GM23338 (cell line): Measurements from ENCODE around the gene CNKSR1. TPM values are rescaled to one million over a fixed set of nuclear protein-coding genes. Genes with fewer than 3 reads are reported as not detected.

Experiments used
- ATAC-seq: fragments of 200-7000 bp; cut with Tn5 transposase; 3 replicates; pipeline ENCODE4 v1.9.1; 2020
- DNase-seq: peaks from one replicate; pipeline ENCODE4 v3.0.0-alpha.2; 2015; ENCODE audit warnings: low spot score
- H2AFZ ChIP-seq: fragments of 200-600 bp; sonication (generic); 2 replicates; pipeline ENCODE4 v1.8.0; 2016; ENCODE audit warnings: antibody characterized with exemption, mild to moderate bottlenecking, moderate library complexity
- H3F3A ChIP-seq: fragments of 200-600 bp; sonication (generic); replicated peaks from 2 replicates; pipeline ENCODE4 v1.8.0; 2017; ENCODE audit warnings: antibody characterized with exemption, mixed run types, low read depth
- H3K27ac ChIP-seq: fragments of 200-600 bp; sonication (generic); 2 replicates; pipeline ENCODE4 v1.6.1; 2016; ENCODE audit warnings: low read depth
- H3K27me3 ChIP-seq: fragments of 200-600 bp; sonication (generic); 2 replicates; pipeline ENCODE4 v1.8.0; 2016; ENCODE audit warnings: mild to moderate bottlenecking, mixed run types, moderate library complexity; ENCODE audit not compliant: insufficient read depth
- H3K36me3 ChIP-seq: fragments of 200-600 bp; sonication (generic); 2 replicates; pipeline ENCODE4 v1.8.0; 2016; ENCODE audit warnings: mild to moderate bottlenecking; ENCODE audit not compliant: insufficient read depth
- H3K4me1 ChIP-seq: fragments of 200-600 bp; sonication (generic); 2 replicates; pipeline ENCODE4 v1.8.0; 2016; ENCODE audit warnings: mild to moderate bottlenecking, moderate library complexity; ENCODE audit not compliant: insufficient read depth
- H3K4me2 ChIP-seq: fragments of 200-600 bp; sonication (generic); 2 replicates; pipeline ENCODE4 v1.7.1; 2017; ENCODE audit warnings: mixed run types
- H3K4me3 ChIP-seq: fragments of 200-600 bp; sonication (generic); 2 replicates; pipeline ENCODE4 v1.6.1; 2016; ENCODE audit warnings: mixed run types
- H3K79me2 ChIP-seq: fragments of 200-600 bp; sonication (generic); replicated peaks from 2 replicates; pipeline ENCODE4 v1.8.0; 2017; ENCODE audit warnings: mild to moderate bottlenecking; ENCODE audit not compliant: insufficient read depth
- H3K9me2 ChIP-seq: fragments of 200-600 bp; sonication (generic); 2 replicates; pipeline ENCODE4 v1.8.0; 2017; ENCODE audit not compliant: insufficient read depth
- H4K20me1 ChIP-seq: fragments of 200-600 bp; sonication (generic); replicated peaks from 2 replicates; pipeline ENCODE4 v1.8.0; 2017; ENCODE audit warnings: mild to moderate bottlenecking; ENCODE audit not compliant: insufficient read depth
- H3K27ac Mint-ChIP-seq: 2 replicates; pipeline ENCODE4 v1.8.0; 2020; ENCODE audit warnings: inconsistent platforms, mild to moderate bottlenecking, moderate library complexity, mixed read lengths
- H3K27me3 Mint-ChIP-seq: 3 replicates; pipeline ENCODE4 v1.8.0; 2022; ENCODE audit warnings: low read depth, mild to moderate bottlenecking, moderate library complexity, mixed read lengths, inconsistent platforms; ENCODE audit not compliant: insufficient read depth, poor library complexity
- H3K36me3 Mint-ChIP-seq: 3 replicates; pipeline ENCODE4 v1.8.0; 2021; ENCODE audit warnings: low read depth, mild to moderate bottlenecking, inconsistent platforms, moderate library complexity, mixed read lengths
- H3K4me1 Mint-ChIP-seq: 3 replicates; pipeline ENCODE4 v1.8.0; 2020; ENCODE audit warnings: mild to moderate bottlenecking, inconsistent platforms, mixed read lengths
- H3K4me3 Mint-ChIP-seq: 3 replicates; pipeline ENCODE4 v1.8.0; 2021; ENCODE audit warnings: moderate library complexity, mild to moderate bottlenecking, inconsistent platforms, mixed read lengths
- H3K9me3 Mint-ChIP-seq: 3 replicates; pipeline ENCODE4 v1.8.0; 2020; ENCODE audit warnings: moderate library complexity, mild to moderate bottlenecking, inconsistent platforms, mixed read lengths
- CREB1 ChIP-seq: fragments of 250-450 bp; sonication (Bioruptor Pico); IDR thresholded peaks from 2 replicates; pipeline ENCODE4 v1.5.0; 2020; ENCODE audit warnings: low read depth, mild to moderate bottlenecking, moderate library complexity
- CTCF ChIP-seq, 2 experiments: fragments of 200-600 bp in 1 of 2; sonication (generic) in 1 of 2; conservative IDR thresholded peaks; 2 replicates each; pipeline versions ENCODE4 v1.5.1 to v1.6.1; 2016 to 2017; ENCODE audit warnings: antibody characterized with exemption in 2 of 2, low read depth in 2 of 2, mild to moderate bottlenecking in 2 of 2, moderate library complexity in 1 of 2
- EZH2 ChIP-seq: fragments of 200-600 bp; sonication (generic); IDR thresholded peaks from one replicate; pipeline ENCODE4 v1.8.0; 2017; ENCODE audit warnings: antibody characterized with exemption, mild to moderate bottlenecking, low read depth; ENCODE audit not compliant: unreplicated experiment
- NANOG ChIP-seq: IDR thresholded peaks from 2 replicates; pipeline ENCODE4 v1.6.1; 2016; ENCODE audit warnings: antibody characterized with exemption, borderline replicate concordance
- POLR2AphosphoS5 ChIP-seq: IDR thresholded peaks from 2 replicates; pipeline ENCODE4 v1.6.1; 2016; ENCODE audit warnings: antibody characterized with exemption, low read depth
- REST ChIP-seq: IDR thresholded peaks from one replicate; pipeline ENCODE4 v1.6.1; 2018; ENCODE audit warnings: antibody characterized with exemption; ENCODE audit not compliant: unreplicated experiment
- STAT1 ChIP-seq: IDR thresholded peaks from one replicate; pipeline ENCODE4 v1.6.1; 2016; ENCODE audit warnings: antibody characterized with exemption; ENCODE audit not compliant: unreplicated experiment
- ZNF114 ChIP-seq: fragments of 250-450 bp; sonication (Bioruptor Pico); IDR thresholded peaks from 2 replicates; pipeline ENCODE4 v1.5.0; 2020; ENCODE audit warnings: mild to moderate bottlenecking, moderate library complexity
- ZNF331 ChIP-seq: fragments of 250-450 bp; sonication (Bioruptor Pico); IDR thresholded peaks from 2 replicates; pipeline ENCODE4 v1.5.0; 2020; ENCODE audit warnings: low read depth, mild to moderate bottlenecking, moderate library complexity
- polyA plus RNA-seq: library from polyadenylated mRNA; unstranded; fragments of >200 nt; fragmentation: Nextera tagmentation; extraction: Ambion mirVana; gene quantifications from 2 replicates; pipeline ENCODE4 v1.2.1, GENCODE V29; 2016
- total RNA-seq: library from RNA; depleted of rRNA; stranded (reverse); fragments of >200 nt; shearing (Covaris generic); gene quantifications from 2 replicates; pipeline ENCODE4 v1.2.3, GENCODE V29; 2014

The CNKSR1 gene
- total and polyA plus RNA-seq, 2 experiments from 2014 or later = 9.7 to 12.5 TPM

DNA sequence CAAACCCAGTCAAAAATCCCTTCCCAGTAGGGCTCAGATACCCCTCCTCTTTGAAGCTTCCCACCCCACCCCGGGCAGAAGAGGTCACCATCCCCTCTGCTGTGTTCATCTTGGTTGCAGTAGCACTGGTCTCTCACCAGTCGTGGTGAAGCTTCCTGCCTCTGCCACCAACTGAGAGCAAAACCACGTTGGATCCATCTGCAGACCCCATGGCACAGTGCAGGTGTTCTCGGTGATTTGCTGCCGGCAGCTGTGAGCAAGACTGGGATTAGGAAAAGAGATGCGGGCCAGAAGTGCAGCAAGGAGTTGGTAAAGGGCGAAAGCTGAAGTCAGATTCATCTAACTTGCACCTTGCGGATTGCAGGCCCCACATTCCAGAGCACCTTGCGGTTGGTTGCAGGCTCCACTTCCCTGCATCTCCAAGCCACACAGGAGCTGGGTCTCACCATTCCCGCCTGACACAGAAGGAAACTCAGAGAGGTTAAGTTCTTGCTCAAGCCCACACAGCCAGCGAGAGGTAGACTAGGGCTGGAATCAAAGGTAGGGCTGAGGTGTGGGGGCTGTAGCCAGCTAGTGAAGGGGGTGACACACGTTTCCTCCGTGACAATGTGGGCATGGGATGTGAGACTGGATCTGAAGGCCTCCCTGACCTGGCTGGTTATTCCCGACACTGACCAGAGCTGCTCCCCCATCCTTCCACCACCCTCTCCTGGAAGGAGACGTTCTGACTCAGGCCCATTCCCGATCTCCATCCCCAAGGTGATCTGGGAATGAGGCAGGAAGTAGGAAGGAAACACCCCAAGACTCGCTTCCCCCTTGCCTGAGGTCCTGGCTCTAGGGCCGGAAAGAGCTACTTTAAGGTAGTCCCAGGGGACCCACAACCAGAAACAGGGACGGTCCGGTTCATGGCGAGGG lies 21.7 kb upstream of the CNKSR1 start:
- no peaks in the 10 kb centered on the region for H3K36me3 ChIP-seq
- Mint-ChIP-seq H3K9me3 (no peaks in the 10 kb centered on the region), H3K27ac (no peak overlapping the region), H3K4me3 (peak overlapping the region; percentile 76), H3K27me3 (peaks cover 74% of the 10 kb centered on the region), H3K36me3 (no peaks in the 10 kb centered on the region), H3K4me1 (peaks cover 59% of the 10 kb centered on the region)
- no peak for TF ChIP-seq ZNF331 (CRISPR knock-in tag)
- no peak for TF ChIP-seq REST
- no peak for TF ChIP-seq EZH2
- TF ChIP-seq POLR2AphosphoS5 = no peak
- no peak for TF ChIP-seq STAT1
- no peak for TF ChIP-seq CTCF (conservative IDR thresholded peaks at IDR 0.05; ENCODE audit: low read depth in 2 of 2)
- H3K79me2 ChIP-seq = no peaks in the 10 kb centered on the region
- no peak overlapping the region for H2AFZ ChIP-seq
- peaks cover 5% of the 10 kb centered on the region; the same call in 1 of the 2 replicates for H4K20me1 ChIP-seq
- H3K27me3 ChIP-seq = peaks cover 98% of the 10 kb centered on the region
- ATAC-seq (peak; percentile 10), DNase-seq (peak; percentile 67)
- no peaks in the 10 kb centered on the region for H3K9me2 ChIP-seq
- peak overlapping the region; percentile 58 for H3K4me3 ChIP-seq
- no peak overlapping the region for H3K27ac ChIP-seq
- H3F3A ChIP-seq = peaks cover 7% of the 10 kb centered on the region; the same call in 1 of the 2 replicates
- H3K4me2 ChIP-seq = peak overlapping the region; percentile 89
- peaks cover 43% of the 10 kb centered on the region for H3K4me1 ChIP-seq

DNA sequence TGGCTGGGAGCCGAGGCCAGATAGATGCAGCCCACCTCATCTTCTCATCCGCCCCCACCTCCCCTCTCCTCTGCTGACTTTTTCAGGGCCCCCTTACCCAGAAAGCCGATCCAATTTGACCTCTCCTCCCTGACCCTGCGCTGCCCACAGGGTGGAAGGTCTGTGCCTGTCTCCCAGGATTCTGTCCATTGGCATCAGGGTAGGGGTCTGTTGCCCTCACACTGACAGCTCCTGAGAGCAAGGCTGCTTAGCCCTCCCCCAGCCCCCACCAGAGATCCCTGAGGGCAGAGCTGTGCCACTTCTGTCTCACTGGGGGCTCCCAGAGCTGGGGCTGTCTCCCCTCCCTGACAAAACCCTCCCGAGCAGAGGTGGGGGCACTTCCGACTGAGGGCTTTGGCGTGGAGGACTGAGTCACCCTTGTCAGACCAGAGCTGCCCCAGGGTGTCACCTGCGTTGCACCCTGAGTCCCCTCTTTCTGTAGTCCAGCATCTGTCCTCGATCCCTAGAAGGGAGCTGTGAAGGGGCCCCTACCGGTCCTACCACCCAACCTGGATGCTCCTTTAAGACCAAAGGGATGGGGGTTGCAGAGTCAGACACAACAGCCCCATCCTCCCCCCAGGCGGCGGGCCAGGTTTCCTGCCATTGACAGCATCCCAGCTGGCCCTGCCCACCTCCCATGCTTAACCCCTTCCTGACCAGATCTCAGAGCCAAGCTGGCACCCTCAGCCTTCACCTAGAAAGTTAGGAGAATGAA lies 20.8 kb upstream of the CNKSR1 start:
- peaks cover 100% of the 10 kb centered on the region for H3K27me3 ChIP-seq
- peaks cover 50% of the 10 kb centered on the region for H3K4me1 ChIP-seq
- H3F3A ChIP-seq = peaks cover 7% of the 10 kb centered on the region; the same call in 1 of the 2 replicates
- no peaks in the 10 kb centered on the region for H3K36me3 ChIP-seq
- ATAC-seq = peak; percentile 10
- H3K27ac ChIP-seq = no peak overlapping the region
- no peaks in the 10 kb centered on the region for H3K9me2 ChIP-seq
- H2AFZ ChIP-seq = no peak overlapping the region
- Mint-ChIP-seq H3K27ac (no peak overlapping the region), H3K9me3 (no peaks in the 10 kb centered on the region), H3K27me3 (peaks cover 79% of the 10 kb centered on the region), H3K4me1 (peaks cover 62% of the 10 kb centered on the region), H3K4me3 (peak overlapping the region; percentile 76), H3K36me3 (no peaks in the 10 kb centered on the region)
- H4K20me1 ChIP-seq = peaks cover 5% of the 10 kb centered on the region; the same call in 1 of the 2 replicates
- H3K4me3 ChIP-seq = peak overlapping the region; percentile 58
- no peaks in the 10 kb centered on the region for H3K79me2 ChIP-seq
- DNase-seq = peak; percentile 82
- H3K4me2 ChIP-seq = peak overlapping the region; percentile 89
- TF ChIP-seq CREB1 (CRISPR knock-in tag) (no peak), POLR2AphosphoS5 (no peak), NANOG (no peak), REST (no peak), STAT1 (no peak), ZNF114 (CRISPR knock-in tag) (no peak), CTCF (conservative IDR thresholded peaks at IDR 0.05; ENCODE audit: low read depth in 2 of 2) (no peak), ZNF331 (CRISPR knock-in tag) (no peak)
